H1 (cell line): Measurements from ENCODE around the gene KCNJ4.

Experiments used
- CHD1 ChIP-seq: IDR thresholded peaks from 2 replicates; pipeline ENCODE4 v1.6.1; 2012; ENCODE audit warnings: low read depth, low read length, improper control_type of control experiment
- GABPA ChIP-seq: IDR thresholded peaks from 2 replicates; pipeline ENCODE4 v1.6.1; 2011; ENCODE audit warnings: mild to moderate bottlenecking, low read length, moderate library complexity, borderline replicate concordance; ENCODE audit not compliant: insufficient read depth
- HDAC2 ChIP-seq, 2 experiments: fragments of 300-600 bp in 1 of 2; sonication (generic) in 1 of 2; IDR thresholded peaks; 2 replicates each; pipeline ENCODE4 v1.6.1; 2011 to 2012; ENCODE audit warnings: low read depth in 2 of 2, low read length in 2 of 2, mild to moderate bottlenecking in 2 of 2, moderate library complexity in 2 of 2, borderline replicate concordance in 1 of 2, inconsistent platforms in 1 of 2
- JUND ChIP-seq: IDR thresholded peaks from 2 replicates; pipeline ENCODE4 v1.6.1; 2011; ENCODE audit warnings: mild to moderate bottlenecking, improper control_type of control experiment, low read length
- POLR2A ChIP-seq, 2 experiments: IDR thresholded peaks; 1 replicate in 1 of 2; 2 replicates in 1 of 2; pipeline ENCODE4 v1.6.1; 2011; ENCODE audit warnings: low read depth in 2 of 2, low read length in 2 of 2, mild to moderate bottlenecking in 2 of 2; ENCODE audit errors: control extremely low read depth in 1 of 2
- POLR2AphosphoS5 ChIP-seq: IDR thresholded peaks from 2 replicates; pipeline ENCODE4 v1.6.1; 2011; ENCODE audit warnings: low read depth, low read length
- RFX5 ChIP-seq: IDR thresholded peaks from 2 replicates; pipeline ENCODE4 v1.6.1; 2011; ENCODE audit warnings: low read depth, low read length, improper control_type of control experiment, borderline replicate concordance
- SUZ12 ChIP-seq: fragments of 200-600 bp; sonication (generic); IDR thresholded peaks from 2 replicates; pipeline ENCODE4 v1.6.1; 2012; ENCODE audit warnings: mild to moderate bottlenecking, inconsistent platforms, low read length, moderate library complexity, mixed read lengths
- TEAD4 ChIP-seq: IDR thresholded peaks from 2 replicates; pipeline ENCODE4 v1.6.1; 2012; ENCODE audit warnings: low read depth, low read length, inconsistent platforms, mixed read lengths
- ZNF274 ChIP-seq: IDR thresholded peaks from 2 replicates; pipeline ENCODE4 v1.7.0; 2012; ENCODE audit warnings: low read length, borderline replicate concordance; ENCODE audit errors: extremely low read depth
- TF ChIP-seq, protein P1 (sequence below), 3 experiments: IDR thresholded peaks; 1 replicate in 2 of 3; 2 replicates in 1 of 3; pipeline versions ENCODE4 v1.5.1 to v1.6.1; 2011; ENCODE audit warnings: low read length in 3 of 3, mild to moderate bottlenecking in 3 of 3, inconsistent platforms in 2 of 3, low read depth in 1 of 3, moderate library complexity in 1 of 3; ENCODE audit not compliant: insufficient read depth in 1 of 3; ENCODE audit errors: control extremely low read depth in 1 of 3

DNA sequence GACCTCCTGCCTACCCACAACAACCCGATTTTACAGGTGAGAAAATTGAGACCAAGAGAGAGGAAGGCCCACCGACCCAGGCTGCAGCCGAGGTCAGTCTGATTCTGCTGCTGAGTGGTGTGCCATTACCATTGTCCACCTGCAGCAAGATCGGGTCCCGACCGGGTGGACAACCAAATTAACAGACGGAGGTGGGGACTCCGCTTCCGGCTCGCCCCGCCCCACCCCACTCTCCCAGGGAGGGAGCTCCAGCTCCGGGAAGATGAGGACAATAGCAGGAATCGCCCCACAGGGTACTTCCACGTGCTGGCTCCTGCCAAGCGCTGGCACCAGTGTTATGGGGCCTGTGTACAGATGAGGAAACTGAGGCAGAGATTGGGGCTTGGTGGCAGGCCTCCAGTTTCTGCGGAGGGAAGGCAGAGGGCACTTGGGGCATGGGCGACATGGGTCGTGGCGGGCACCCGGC lies 12.5 kb upstream of the KCNJ4 start:
- TF ChIP-seq CHD1 (no peak), POLR2A (IDR thresholded peaks at IDR 0.05; ENCODE audit: control extremely low read depth in 1 of 2, low read depth in 2 of 2, low read length in 2 of 2) (no peak), JUND (no peak), SUZ12 (no peak; the same call in 1 of the 2 replicates), ZNF274 (no peak), HDAC2 (IDR thresholded peaks at IDR 0.05; ENCODE audit: borderline replicate concordance in 1 of 2, low read depth in 2 of 2, low read length in 2 of 2) (no peak), GABPA (no peak), POLR2AphosphoS5 (no peak), RFX5 (no peak), TEAD4 (no peak)
- TF ChIP-seq, protein P1, sequence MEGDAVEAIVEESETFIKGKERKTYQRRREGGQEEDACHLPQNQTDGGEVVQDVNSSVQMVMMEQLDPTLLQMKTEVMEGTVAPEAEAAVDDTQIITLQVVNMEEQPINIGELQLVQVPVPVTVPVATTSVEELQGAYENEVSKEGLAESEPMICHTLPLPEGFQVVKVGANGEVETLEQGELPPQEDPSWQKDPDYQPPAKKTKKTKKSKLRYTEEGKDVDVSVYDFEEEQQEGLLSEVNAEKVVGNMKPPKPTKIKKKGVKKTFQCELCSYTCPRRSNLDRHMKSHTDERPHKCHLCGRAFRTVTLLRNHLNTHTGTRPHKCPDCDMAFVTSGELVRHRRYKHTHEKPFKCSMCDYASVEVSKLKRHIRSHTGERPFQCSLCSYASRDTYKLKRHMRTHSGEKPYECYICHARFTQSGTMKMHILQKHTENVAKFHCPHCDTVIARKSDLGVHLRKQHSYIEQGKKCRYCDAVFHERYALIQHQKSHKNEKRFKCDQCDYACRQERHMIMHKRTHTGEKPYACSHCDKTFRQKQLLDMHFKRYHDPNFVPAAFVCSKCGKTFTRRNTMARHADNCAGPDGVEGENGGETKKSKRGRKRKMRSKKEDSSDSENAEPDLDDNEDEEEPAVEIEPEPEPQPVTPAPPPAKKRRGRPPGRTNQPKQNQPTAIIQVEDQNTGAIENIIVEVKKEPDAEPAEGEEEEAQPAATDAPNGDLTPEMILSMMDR (IDR thresholded peaks at IDR 0.05; ENCODE audit: control extremely low read depth in 1 of 3, insufficient read depth in 1 of 3, low read depth in 1 of 3, low read length in 3 of 3): no peak
